ENCODE data around the gene CMTM8. TPM values are rescaled to one million over a fixed set of nuclear protein-coding genes. Genes with fewer than 3 reads are reported as not detected.
"Not testable (repeated sequence)": the region's sequence is repeated elsewhere in the genome, so short reads cannot be mapped to it uniquely, and the experiment has no call there.

CMTM8 gene, protein sequence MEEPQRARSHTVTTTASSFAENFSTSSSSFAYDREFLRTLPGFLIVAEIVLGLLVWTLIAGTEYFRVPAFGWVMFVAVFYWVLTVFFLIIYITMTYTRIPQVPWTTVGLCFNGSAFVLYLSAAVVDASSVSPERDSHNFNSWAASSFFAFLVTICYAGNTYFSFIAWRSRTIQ
- 0.25 TPM for polyA plus RNA-seq

DNA sequence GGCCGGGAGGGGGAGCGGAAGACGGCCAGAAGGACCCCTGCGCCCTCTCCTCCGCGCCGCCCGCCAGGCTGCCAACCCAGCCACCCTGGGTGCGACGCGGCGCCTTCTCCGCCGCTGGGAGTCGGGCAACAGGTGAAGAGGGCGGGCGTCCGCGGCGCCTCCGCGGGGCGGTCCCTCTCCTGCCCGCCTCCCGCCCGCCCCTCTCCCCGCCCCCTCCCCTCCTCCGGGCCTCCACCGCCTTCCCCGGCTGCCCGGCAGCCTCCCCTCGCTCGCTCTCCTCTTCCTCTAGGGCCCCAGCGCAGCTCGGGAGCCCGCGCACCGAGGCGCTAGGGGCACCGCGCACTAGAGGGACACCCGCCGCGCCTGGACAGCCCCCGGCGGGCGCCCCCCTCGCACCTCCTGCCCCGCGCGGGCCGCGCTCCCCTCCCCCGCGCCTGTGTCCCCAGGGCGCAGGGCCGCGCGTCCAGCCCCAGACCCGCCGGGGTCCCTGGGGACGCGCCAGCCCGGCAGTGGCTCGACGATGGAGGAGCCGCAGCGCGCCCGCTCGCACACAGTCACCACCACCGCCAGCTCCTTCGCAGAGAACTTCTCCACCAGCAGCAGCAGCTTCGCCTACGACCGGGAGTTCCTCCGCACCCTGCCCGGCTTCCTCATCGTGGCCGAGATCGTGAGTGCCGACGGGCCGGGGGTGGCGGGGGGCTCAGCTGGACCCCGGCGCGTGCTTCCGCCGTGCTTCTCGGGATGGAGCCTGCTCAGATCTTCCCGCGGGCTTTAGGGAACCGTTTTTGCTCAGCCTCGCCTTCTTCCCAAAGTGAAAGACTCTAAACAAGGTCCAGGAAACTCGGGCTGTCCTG is at the start of gene CMTM8:
Gene CMTM8, plus strand, starts transcription at position 228 of the 854 bp plus-strand sequence. Its CDS starts 293 bp downstream, at position 521.
- peaks cover 9 to 21% (median 13%) of the 10 kb centered on the region in 3 donors for H3K4me1 Mint-ChIP-seq
- no peak within 1 kb of the TSS for H3K27ac Mint-ChIP-seq
- no peaks in the 10 kb centered on the region for H3K36me3 Mint-ChIP-seq
- H3K4me3 Mint-ChIP-seq = peak within 1 kb of the TSS; percentile 80 to 92 (median 85)
- H3K9me3 Mint-ChIP-seq = no peaks in the 10 kb centered on the region
- peaks cover 17% of the 10 kb centered on the region for H3K27me3 Mint-ChIP-seq

DNA sequence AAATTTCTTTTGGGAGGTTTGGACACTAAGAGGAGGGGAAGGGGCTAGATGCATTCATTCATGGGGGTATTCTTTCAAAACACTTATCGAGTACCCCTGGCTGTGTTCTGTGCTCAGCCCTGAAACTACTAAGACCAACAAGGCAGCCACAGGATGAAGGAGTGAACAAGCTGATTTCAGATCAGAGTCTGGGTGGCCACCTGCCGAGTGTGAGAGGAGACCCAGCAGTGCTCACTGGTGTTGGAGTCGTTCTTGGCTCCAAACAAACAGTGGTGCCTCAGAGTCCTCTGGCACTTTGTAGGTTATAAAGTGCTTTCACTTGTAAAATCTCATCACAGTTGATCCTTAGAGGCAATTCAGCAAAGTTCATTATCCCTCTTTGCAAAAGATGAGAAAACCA is 48.8 kb upstream of the CMTM8 start:
- Mint-ChIP-seq H3K27me3 (peaks cover 11% of the 10 kb centered on the region), H3K9me3 (no peaks in the 10 kb centered on the region), H3K36me3 (peaks cover 1% of the 10 kb centered on the region), H3K4me1 (no peaks in the 10 kb centered on the region), H3K27ac (no peak overlapping the region), H3K4me3 (no peak overlapping the region)

DNA sequence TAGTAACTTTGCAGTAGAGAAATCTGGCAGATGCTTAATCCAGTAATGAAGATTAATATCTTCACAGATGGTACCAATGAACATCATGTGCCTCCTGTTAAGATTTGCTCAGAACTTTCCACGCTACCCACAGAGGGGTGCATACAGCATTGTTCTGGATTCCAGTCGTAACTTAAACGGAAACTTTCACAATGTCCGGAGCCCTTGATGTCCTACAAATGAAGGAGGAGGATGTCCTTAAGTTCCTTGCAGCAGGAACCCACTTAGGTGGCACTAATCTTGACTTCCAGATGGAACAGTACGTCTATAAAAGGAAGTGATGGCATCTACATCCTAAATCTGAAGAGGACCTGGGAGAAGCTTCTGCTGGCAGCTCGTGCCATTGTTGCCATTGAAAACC is 47.9 kb upstream of the CMTM8 start:
- H3K36me3 Mint-ChIP-seq, H3K4me1 Mint-ChIP-seq, H3K27ac Mint-ChIP-seq, H3K9me3 Mint-ChIP-seq, H3K4me3 Mint-ChIP-seq: not testable (repeated sequence)
- peaks cover 12% of the 10 kb centered on the region for H3K27me3 Mint-ChIP-seq

DNA sequence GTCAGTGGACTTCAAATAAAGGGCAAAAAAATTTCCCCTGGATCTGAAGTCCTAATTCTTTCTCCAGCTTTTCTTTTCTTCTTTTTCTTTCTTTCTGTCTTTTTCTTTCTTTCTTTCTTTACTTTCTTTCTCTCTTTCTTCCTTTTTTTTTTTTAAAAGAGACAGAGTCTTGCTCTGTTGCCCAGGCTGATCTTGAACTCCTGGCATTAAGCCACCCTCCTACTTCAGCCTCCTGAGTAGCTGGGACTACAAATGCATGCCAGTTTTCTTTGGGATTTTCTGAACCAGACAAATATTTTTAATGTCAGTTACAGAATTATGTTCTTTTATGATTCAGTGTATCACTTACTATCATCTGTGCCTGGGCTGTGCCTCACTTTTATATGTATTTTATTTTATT is 45.4 kb upstream of the CMTM8 start:
- no peaks in the 10 kb centered on the region for H3K9me3 Mint-ChIP-seq
- peaks cover 13% of the 10 kb centered on the region for H3K27me3 Mint-ChIP-seq
- no peak overlapping the region for H3K4me3 Mint-ChIP-seq
- peaks cover 1% of the 10 kb centered on the region for H3K36me3 Mint-ChIP-seq
- H3K4me1 Mint-ChIP-seq = no peaks in the 10 kb centered on the region
- no peak overlapping the region for H3K27ac Mint-ChIP-seq

DNA sequence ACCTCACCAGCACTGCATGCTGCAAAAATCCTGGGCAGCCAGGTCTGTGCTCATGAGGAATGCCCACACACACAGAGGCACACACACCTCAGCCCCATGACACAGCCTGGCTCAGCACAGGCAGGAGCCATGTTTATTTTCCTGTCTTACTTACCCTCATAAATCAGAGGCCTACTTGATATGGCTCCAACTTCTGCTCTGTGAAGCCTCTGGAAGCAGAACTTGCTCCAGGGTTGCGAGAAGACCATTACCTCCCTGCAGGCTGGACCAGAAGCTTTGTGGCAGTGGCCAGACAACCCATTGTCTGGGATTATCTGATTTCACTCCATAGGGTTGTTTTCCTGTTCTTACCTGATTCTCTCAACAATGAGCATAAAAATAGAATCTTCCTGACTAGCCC is 43.8 kb upstream of the CMTM8 start:
- peaks cover 1% of the 10 kb centered on the region for H3K36me3 Mint-ChIP-seq
- H3K27me3 Mint-ChIP-seq = peaks cover 13% of the 10 kb centered on the region
- peaks cover 0 to 2% (median 0%) of the 10 kb centered on the region in 3 donors for H3K9me3 Mint-ChIP-seq
- no peak overlapping the region for H3K4me3 Mint-ChIP-seq
- H3K27ac Mint-ChIP-seq = no peak overlapping the region
- H3K4me1 Mint-ChIP-seq = no peaks in the 10 kb centered on the region

DNA sequence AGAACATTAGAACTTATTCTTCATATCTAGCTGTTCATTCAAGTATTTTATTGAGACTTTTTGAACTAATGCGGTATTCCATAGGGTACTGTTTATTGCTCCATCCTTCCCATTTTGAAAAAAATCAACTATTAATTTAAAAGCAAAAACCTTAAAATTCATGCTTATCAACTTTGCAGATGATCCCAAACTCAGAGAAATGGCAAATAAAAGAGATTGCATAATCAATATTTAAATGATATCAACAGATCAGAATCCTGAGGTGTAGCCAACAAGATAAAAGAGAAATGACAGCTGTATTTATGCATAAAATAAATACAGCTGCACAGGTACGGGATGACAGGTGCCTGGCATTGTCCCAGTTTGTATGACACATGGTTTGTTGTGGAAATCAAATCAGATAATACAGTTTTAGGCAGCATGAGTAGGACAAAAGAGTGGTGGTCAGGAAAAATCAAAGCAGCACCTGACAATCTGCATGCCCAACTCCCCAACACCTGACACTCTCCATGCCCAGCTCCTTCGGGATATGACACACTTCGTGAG is 42.4 kb upstream of the CMTM8 start:
- Mint-ChIP-seq H3K27me3 (peaks cover 10% of the 10 kb centered on the region), H3K4me1 (no peaks in the 10 kb centered on the region), H3K36me3 (peaks cover 1% of the 10 kb centered on the region), H3K4me3 (no peak overlapping the region), H3K9me3 (peaks cover 0 to 2% (median 0%) of the 10 kb centered on the region in 3 donors), H3K27ac (no peak overlapping the region)

DNA sequence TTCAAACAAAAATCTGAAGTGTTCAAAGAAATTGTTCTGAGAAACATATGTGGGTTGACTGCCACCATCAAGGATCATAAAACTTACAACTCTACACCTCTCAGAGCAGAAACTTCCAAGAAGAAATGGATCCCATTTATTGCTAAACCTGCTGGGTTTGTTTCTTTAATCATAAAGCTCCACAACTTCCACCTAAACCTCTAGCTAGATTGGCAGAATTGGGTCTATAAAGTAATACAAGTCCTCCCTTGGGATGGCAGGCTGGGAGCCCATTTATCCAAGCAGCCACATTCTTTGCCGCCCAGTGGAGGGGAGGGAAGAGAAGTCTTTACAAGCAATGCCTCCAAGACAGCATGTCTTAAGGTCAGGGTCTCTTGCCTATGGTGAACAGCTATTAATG is 40.5 kb upstream of the CMTM8 start:
- Mint-ChIP-seq H3K27me3 (peaks cover 8% of the 10 kb centered on the region), H3K4me3 (no peak overlapping the region), H3K4me1 (no peaks in the 10 kb centered on the region), H3K36me3 (peaks cover 3% of the 10 kb centered on the region), H3K27ac (no peak overlapping the region), H3K9me3 (peaks cover 0 to 2% (median 0%) of the 10 kb centered on the region in 3 donors)

DNA sequence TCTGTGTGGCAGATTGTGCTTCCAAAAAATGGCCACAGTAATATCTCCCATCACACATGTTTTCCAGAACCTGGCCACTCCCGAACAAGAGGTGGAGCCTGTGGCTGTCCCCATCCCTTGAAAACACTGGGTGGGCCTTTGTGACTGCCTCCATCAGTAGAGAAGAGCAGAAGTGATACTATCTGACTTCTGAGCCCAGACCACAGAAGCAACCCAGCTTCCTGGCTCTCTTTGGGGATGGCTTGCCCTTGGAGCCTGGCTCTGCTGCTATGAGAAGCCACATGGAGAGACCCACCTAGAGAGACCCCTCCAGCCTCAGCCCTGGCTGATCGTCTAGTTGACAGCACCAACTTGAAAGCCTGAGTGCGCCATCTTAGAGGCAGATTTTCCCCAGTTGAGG is 39.8 kb upstream of the CMTM8 start:
- H3K27me3 Mint-ChIP-seq = peaks cover 8% of the 10 kb centered on the region
- H3K9me3 Mint-ChIP-seq = peaks cover 0 to 2% (median 0%) of the 10 kb centered on the region in 3 donors
- H3K27ac Mint-ChIP-seq = no peak overlapping the region
- H3K36me3 Mint-ChIP-seq = peaks cover 3% of the 10 kb centered on the region
- peak overlapping the region in 1 of 4 donors; percentile 44 for H3K4me3 Mint-ChIP-seq
- no peaks in the 10 kb centered on the region for H3K4me1 Mint-ChIP-seq

DNA sequence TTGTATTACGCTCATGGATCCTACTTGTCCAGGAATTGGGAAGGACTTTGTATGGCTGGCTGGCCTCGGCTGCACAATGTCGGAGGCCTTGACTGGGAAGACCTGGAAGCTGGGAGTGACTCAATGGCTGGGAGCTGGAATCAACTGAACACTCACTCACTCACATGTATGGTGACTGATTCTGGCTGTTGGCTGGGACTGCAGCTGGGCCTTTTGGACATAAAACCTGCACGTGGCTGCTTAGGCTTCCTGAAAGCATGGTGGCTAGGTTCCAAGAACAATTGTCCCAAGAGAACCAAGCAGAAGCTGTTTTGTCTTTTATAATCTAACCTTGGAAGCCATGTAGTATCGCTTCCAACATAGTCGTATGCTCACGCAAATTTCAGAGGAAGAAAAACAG is 38.0 kb upstream of the CMTM8 start:
- H3K9me3 Mint-ChIP-seq = peaks cover 0 to 2% (median 0%) of the 10 kb centered on the region in 3 donors
- H3K36me3 Mint-ChIP-seq = peaks cover 3% of the 10 kb centered on the region
- H3K27ac Mint-ChIP-seq = no peak overlapping the region
- peaks cover 9% of the 10 kb centered on the region for H3K27me3 Mint-ChIP-seq
- no peaks in the 10 kb centered on the region for H3K4me1 Mint-ChIP-seq
- no peak overlapping the region for H3K4me3 Mint-ChIP-seq

DNA sequence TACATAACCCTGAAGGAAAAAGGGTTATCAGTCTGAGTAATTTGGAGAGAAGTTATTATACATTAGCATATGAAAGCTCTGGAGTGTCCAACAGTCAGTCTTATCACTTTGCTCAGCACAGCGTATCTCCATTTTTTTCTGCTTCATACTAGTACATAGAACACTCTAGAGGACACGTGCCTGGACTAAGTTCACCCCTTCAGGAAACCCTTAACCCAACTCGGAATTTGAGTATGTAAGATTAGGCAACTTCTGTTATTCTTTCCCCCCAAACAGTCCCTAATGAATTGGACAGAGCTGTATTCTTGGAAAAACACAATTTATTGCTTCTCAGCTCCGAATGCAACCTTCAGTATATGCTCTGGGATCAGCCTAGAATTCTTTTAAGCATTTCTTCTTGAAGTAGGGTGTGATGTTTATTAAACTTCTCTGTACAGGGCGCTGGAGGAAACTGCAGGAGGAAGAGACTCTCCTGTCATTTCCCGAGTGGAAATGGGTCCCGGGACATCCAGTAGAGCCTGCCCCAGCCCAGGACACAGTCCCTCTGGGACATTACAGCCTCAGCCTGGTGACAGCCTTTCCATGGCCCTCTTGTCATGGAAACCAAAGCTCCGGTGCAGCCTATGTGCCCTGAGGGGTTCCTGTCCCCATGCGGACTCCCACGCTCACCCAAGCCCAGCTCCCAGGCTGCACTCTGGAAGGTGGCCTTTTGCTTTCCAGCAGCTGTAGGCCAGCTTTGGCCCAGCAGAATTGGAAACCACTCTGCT is 37.3 kb upstream of the CMTM8 start:
- Mint-ChIP-seq H3K4me1 (peaks cover 0 to 2% (median 0%) of the 10 kb centered on the region in 3 donors), H3K27ac (no peak overlapping the region), H3K27me3 (peaks cover 9% of the 10 kb centered on the region), H3K9me3 (peaks cover 0 to 2% (median 0%) of the 10 kb centered on the region in 3 donors), H3K36me3 (peaks cover 5% of the 10 kb centered on the region), H3K4me3 (no peak overlapping the region)

DNA sequence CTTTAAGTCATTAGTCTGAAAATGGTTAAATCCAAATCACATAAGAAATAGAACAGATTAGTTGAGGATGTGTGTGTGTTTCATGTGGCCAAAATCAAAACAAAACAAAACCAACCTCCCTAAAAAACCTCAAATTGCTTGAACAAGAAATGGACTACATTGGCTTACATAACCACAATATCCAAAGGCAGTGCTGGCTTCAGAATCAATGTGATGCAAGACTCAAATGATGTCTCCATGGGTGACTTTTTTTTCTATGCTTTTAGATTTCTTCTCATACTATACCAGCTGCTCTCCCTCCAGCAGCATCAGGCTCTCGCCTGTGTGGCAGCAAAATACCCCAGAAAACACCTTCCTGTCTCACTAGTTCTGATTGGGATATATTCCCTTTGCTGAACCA is 36.0 kb upstream of the CMTM8 start:
- Mint-ChIP-seq H3K4me3 (no peak overlapping the region), H3K36me3 (peaks cover 5% of the 10 kb centered on the region), H3K27me3 (peaks cover 5% of the 10 kb centered on the region), H3K9me3 (peaks cover 0 to 2% (median 0%) of the 10 kb centered on the region in 3 donors), H3K4me1 (peaks cover 0 to 2% (median 0%) of the 10 kb centered on the region in 3 donors), H3K27ac (no peak overlapping the region)

DNA sequence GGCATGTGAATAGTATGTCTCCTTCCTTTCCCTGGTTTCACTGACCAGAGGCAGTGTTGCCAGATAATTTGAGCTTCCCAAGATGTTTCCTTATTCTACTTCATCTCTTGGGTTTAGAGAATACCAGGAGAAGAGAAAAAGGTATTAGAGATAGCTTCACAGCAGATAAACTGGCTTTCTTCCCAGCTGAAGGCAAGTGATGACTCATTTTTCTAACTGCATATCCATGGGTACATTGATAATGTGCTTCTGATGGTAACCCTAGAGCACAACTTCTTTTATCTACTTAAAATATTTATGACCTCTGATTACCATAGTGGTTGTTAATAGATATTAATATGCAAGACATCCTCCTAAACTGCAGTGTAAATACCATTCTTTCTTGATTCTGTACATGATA is 34.6 kb upstream of the CMTM8 start:
- Mint-ChIP-seq H3K4me3 (no peak overlapping the region), H3K36me3 (peaks cover 5% of the 10 kb centered on the region), H3K9me3 (peaks cover 0 to 2% (median 0%) of the 10 kb centered on the region in 3 donors), H3K4me1 (peaks cover 0 to 2% (median 1%) of the 10 kb centered on the region in 3 donors), H3K27me3 (peaks cover 4% of the 10 kb centered on the region), H3K27ac (no peak overlapping the region)

DNA sequence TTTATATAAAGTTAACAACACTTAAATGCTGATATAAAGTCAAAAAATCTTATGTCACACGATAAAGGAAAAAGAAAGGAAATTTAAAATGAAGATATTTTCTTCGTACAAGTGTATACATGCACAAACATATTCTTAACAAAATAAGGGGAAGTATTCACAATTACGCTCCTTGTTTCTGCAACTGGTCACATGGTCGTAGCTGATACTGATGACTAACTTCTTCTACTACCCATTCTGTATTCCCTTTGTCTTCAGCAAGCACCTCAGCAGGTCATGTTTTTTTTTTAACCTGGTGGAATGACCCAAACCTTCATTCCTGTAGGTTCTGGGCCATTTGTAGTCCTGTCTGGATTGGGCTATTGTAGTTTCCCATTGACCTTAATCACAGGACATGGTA is 30.0 kb upstream of the CMTM8 start:
- Mint-ChIP-seq H3K4me1 (peaks cover 0 to 2% (median 1%) of the 10 kb centered on the region in 3 donors), H3K9me3 (no peaks in the 10 kb centered on the region), H3K36me3 (peaks cover 3% of the 10 kb centered on the region), H3K27me3 (peaks cover 3% of the 10 kb centered on the region), H3K4me3 (no peak overlapping the region), H3K27ac (no peak overlapping the region)

DNA sequence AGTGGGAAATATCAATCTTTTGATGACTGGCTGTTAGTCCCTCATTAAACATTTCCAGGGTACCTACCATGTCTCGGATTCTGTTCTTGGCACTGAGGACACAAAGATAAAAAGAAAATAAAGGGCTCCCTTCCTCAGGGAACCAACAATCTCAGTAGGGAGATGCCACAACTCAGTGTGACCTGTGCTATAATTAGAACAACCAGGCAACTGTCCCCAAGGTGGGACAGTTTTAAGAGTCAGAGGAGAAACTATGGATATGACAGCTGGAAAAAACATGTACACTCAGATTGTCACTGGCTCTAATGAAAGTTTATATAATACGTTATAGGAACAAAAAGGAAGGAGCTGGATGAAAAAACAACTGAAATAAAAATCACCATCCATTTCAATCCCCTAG is 23.3 kb upstream of the CMTM8 start:
- peaks cover 2 to 9% (median 5%) of the 10 kb centered on the region in 3 donors for H3K9me3 Mint-ChIP-seq
- H3K27me3 Mint-ChIP-seq = peaks cover 7% of the 10 kb centered on the region
- H3K27ac Mint-ChIP-seq = no peak overlapping the region
- no peaks in the 10 kb centered on the region for H3K36me3 Mint-ChIP-seq
- no peaks in the 10 kb centered on the region for H3K4me1 Mint-ChIP-seq
- no peak overlapping the region for H3K4me3 Mint-ChIP-seq
